Measurements from ENCODE around the gene MED13.
"Not testable (repeated sequence)": the region's sequence is repeated elsewhere in the genome, so short reads cannot be mapped to it uniquely, and the experiment has no call there.

The MED13 gene

DNA sequence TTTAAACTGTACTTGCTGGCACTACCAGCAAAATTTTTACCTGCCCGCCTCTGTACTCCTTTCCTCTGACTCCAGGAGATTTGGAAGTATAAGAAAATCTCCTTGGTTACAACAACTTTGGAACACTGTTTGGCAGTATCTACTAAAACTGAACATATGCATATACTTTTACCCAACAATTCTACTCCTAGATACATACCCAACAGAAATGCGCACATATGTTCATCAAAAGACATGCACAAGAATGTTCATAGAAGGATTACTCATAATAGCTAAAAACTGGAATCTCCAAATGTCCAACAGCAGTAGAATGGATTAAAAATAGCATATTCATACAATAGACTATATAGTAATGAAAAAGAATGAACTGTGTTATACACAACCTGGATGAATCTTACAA, 21.7 kb upstream of the MED13 start:
- DNase-seq (ENCODE audit: low spot score), result no peak

DNA sequence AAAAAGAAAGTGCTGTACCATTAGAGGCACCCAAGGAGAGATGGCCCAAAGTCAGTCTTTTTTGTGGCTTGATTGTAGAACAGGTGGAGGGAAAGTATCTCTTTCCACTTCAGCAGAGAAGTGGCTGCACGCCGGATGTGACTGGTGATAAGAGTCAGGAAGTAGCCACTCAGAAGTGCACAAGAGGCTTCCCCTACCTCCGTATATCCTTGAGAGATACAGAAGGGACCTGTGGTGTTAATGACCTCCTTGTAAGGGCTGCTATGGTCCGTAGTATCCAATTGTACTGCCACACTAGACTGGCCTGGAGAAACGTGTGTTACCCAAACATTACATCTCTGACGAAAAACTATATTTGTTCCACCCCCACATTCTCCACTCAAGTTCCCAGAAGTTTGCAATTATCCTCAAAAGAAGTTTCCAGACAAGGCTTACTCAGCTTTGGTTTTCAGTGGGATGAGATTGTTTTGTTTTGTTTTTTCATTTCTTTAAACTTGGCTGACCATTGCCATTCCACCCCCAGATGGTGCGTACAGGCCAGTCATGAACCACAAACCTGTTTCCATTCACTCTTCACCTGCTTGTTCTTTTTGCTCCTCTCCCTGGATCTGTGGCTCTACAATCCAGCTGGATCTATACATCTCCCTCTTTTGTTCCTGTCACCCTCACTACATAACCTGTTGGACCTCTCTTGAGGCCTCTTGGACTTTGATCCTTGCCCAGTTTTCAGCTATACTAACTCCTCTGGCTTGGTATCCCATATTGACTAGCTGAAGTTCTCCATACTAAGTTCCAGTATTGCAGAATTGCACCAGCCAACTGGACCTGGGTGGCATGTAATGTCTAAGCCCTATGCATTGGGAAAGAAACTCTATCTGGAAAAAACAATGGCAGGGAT, 20.7 kb upstream of the MED13 start:
- DNase-seq (ENCODE audit: low spot score), result peak; percentile 33

DNA sequence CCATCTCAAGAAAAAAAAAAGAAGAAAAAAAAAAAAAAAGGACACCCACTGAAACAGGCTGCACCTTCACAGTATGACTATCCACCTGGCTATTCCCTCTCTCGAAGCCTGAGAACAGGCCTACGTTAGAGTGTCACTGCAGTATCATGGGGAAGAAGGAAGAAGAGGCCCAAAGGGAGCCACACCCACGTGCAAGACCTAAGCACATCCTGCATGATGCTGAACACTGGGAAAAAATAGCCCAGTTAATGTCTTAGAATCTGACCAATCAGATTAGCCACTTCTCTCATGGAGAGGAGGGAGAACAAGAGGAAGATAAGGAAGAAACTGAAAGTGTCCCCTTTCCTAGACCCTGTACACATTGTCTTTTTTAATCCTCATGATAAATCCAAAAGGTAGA, 19.5 kb upstream of the MED13 start:
- DNase-seq (ENCODE audit: low spot score), result no peak

DNA sequence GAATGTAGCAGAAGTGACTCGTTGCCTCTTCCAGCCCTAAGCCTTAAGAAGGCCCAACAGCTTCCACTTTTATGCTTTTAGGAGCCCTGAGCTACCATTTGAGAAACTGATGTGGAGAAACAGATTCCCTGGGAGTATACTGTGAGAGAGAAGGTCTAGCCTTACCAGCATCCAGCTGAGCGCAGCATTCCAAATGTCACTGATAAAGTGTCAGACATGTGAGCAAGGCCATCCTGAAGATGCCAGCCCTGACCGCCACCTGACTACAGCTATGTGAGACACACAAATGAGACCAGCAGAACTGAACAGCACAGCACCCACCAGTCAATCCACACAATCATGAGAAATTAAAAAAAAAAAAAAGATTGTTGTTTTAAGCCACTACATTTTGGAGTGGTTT, 18.6 kb upstream of the MED13 start:
- DNase-seq (ENCODE audit: low spot score), result no peak

DNA sequence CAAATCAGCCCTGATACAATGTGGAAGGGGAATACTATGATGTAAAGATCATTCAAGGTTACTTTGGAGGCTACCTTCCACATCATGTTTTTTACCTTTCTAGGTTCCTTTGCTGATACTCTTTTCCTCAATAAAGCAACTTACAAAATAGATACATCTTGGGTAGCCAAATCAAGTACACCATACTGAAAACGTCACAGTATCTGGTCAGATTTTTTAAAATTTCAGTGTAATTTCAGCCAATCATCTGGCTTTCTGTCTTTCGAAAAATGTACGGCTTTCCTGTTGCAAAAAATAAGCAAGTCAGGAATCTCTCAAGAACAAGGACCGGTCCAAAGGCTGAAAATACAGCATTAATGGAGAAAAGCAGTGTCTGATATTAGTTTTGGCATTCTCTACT, 15.6 kb upstream of the MED13 start:
- DNase-seq (ENCODE audit: low spot score), result no peak

DNA sequence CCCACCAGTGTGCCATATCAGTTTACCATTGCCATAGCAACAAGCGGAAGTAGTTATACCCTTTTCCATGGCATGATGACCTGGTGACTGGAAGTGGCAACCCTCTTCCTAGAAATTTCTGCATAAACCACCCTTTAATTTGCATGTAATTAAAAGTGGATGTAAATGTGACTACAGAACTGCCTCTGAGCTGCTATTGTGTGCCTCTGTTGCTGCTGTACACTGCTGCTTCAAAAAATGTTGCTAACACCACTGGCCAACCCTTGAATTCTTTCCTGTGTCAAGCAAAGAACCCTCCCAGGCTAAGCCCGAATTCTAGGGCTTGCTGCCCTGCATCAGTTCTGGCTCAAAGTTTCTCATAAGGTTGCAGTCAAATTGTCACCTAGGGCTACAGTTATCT, 12.9 kb upstream of the MED13 start:
- DNase-seq (ENCODE audit: low spot score), result no peak

DNA sequence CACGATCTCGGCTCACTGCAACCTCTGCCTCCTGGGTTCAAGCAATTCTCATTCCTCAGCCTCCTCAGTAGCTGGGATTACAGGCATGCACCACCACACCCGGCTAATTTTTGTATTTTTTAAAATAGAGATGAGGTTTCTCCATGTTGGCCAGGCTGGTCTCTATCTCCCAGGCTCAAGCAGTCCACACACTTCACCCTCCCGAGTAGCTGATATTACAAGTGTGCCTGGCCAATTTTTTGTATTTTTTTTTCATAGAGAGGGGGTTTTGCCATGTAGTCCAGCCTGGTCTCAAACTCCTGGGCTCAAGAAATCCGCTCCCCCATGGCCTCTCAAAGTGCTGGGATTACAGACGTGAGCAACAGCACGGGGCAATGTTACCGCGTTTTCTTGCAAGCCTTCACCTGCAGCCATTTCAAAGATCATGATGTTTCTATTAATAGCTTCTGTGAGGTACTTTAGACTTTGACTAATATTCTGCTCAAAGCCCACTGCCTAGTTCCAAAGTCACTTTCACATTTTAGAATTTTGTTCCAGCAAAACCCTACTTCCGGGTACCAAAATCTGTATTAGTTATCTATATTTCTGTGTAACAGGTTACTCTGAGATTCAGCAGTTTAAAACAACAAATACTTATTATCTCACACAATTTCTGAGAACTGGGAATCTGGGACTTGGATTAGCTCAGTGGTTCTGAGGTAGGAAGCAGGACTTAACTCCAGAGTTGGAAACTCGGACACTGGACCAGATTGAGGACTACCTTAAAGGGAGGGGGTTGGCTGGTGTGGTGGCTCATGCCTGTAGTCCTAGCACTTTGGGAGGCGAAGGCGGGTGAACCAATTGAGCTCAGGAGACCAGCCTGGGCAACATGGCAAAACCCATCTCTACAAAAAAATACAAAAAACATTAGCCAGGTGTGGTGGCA, 12.0 kb upstream of the MED13 start:
- no peak for DNase-seq (ENCODE audit: low spot score)

DNA sequence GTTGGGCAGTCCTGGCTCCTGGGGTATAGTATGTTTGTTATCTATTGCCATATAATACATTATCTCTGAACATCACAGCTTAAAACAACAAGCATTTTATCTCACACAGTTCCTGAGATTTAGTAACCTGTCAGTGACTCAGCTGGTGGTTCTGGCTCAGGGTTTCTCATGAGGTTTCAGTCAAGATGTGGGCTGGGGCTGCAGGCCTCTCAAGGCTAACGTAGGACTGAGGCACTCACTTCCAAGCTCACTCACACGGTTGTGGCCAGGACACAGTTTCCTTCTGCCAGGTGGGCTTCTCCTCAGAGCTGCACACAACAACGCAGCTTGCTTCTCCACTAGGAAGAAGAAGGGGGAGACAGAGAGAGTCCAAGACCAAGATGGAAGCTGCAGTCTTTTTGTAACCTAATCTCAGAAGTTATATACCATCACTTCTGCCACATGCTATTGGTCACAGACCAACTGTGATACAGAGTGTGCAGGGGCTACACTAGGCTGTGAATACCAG, 10.3 kb upstream of the MED13 start:
- DNase-seq (ENCODE audit: low spot score), result no peak

DNA sequence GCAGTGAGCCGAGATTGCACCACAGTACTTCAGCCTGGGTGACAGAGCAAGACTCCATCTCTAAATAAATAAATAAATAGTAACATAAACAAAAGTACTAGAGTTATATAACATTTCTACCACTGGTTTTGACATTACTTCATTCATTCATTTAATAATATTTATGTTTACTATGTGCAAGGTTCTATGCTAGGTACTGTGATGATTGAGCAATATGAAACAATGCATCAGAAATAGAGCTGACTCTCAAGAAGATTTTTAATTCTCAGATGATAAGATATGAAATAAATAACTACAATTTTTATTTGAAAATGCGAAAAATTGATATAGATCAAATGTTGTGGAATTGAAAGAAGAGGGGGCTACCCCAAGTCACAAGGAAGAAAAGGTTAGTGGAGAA, 8.9 kb upstream of the MED13 start:
- DNase-seq (ENCODE audit: low spot score), result no peak

DNA sequence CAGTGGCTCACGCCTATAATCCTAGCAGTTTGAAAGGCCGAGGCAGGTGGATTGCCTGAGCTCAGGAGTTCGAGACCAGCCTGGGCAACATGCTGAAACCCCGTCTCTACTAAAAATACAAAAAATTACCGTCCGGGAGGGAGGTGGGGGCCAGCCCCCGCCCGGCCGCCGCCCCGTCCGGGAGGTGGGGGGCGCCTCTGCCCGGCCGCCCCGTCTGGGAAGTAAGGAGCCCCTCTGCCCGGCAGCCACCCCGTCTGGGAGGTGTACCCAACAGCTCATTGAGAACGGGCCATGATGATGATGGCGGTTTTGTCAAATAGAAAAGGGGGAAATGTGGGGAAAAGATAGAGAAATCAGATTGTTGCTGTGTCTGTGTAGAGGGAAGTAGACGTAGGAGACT, 7.8 kb upstream of the MED13 start:
- DNase-seq (ENCODE audit: low spot score), result not testable (repeated sequence)

DNA sequence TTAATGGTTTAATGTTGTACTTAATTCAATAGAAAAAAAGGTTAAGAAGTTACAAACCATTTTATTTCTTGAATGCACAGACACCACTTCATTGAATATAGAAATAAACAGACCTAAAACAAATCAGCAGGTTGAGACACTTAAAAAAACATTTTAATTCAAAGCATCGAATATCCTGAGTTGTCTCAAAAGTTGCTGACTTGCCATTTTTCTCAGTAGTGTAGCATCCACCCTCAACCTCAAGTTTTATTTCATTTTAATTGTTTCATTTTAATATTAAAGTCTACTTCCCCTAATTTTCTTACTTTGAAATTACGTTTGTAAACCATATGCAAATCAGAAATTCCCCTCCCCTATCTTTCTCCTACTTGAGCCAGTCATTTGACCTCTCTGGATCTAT, 5.8 kb upstream of the MED13 start:
- no peak for DNase-seq (ENCODE audit: low spot score)

DNA sequence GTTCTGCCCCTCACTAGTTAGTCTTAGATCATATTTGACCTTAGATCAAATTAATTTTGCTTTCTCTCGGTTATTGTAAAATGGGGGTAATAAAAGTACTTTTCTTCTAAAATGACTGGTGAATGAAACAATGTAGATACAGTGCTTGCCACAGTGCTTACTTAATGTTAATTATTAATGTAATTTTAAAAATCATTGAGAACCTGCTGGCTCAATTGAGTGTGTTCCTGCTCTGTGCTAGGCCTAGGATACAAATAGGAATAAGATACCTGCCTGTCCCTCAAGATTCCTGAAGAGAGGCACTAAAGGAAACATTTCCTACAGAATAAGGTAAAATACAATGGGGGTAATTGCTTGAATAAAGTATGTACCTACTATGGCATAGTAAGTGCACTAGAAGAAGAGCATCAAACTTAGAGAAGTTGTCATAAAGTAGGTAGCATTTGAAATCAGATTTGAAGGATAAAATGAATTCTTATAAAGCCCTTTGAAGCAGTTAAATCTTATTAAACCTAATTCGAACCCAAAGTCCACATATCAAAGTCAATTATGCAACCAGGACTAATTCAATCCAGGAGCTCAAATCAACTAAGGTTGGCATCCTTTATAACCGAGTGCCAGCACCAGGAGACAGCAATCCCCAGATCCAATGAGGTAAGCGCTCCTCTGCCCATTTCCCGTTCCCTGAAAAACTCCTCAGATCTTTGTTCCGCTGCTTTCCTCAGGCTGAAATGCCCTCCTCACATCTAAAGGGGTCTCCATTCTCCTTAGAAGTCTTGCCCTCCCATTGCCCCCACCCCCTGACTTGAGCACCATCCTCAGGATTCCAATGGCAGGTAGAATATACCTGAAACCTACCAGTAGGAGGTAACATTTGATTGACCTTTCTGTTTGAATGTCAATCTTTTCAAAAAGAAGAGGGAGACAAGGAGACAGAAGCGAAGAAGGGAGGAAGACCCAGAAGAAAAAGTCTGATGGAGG, 2.4 kb upstream of the MED13 start:
- no peak for DNase-seq (ENCODE audit: low spot score)

DNA sequence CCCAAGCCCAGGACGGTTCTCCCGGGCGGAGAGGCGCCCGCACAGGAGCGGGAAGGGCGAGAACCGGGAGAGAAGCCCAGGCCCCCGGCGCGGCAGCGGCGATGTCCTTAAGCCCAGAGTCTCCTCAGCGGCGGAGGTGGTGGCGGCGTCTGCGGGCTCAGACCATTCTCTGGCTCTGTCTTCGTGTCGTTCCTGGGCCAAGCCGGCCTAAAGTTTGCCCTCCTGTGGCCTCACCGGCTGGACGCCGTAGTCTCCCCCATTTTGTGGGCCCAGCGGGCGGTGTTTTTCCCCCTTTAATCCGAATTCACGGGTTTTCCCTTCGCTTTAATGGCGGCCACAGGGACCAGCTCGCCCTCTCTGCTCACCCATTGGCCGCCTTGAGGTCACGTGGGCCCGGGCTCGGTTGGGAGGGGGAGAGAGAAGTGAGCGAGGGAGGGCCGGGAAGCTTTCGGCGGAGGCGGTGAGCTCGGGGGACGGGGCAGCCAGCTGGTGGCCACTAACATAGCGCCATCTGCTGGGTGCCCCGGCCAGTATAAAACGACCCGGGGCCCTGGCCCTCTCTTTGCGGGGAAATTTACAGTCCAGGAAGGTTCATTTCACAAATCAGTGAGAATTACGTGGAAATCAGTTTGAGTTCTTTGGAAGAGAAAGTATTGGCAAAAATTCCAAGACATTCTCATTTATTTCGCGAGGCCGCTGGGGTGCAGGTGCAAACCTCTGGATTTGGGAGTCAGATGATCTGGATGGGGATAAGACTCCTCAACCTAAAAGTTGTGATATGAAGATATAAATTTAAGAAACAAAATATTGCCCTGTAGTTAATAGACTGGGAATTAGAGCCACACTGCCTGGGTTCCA, 762 bp upstream of the MED13 start:
- peak; percentile 99 for DNase-seq (ENCODE audit: low spot score)

DNA sequence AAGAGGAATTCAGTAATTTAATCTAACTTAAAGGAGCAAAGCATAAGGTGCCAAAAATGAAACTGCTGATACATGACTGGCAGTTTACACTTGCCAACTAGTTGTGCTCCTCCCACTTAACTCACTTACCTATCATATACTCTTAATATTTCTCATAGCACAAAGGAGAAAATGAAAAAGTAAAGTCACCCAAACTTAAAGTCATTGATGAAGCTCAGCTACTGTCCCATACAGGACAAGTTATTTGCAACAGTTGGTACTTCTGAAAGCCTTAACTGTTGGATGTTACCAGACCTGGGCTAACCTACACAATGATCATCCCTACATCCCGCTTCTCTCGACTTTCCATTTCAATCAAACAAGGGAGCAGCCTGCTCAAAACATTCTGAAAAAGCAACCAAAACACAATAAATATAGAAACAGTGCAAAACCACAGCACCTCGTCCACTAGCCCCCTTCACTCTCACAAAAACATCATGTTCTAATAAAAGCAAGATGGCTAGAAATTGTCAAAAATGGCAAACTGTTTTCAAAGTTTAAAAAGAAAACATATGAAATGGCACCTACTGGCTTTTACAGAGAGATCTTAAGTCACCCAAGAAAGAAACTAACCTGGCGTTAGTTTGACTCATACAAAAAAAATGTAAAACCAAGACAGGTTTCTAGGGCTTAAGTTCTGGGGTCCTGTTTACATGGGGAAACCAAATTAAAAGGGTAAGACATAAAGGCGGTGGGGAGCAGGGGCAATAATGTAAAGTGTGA, 868 bp downstream of the MED13 start:
- DNase-seq (ENCODE audit: low spot score), result no peak

DNA sequence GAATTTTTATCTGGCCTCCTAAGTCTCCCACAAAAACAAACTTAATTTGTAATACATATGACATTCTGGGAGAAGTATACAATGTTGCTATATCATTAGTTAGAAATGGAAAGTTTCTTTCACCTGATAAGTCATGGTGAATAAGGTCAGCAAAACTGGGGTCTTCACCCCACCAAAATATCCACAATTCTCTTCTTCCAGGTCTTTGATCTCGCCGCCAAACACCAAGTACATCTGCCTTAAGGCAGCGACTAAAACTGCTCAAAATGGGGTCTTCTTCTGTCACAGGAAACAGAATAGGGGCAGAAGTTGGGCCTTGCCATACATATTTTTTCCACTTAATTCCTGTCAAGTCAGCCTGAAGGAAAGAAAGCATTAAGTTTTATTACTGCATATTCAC, 2.1 kb downstream of the MED13 start:
- DNase-seq (ENCODE audit: low spot score), result no peak

DNA sequence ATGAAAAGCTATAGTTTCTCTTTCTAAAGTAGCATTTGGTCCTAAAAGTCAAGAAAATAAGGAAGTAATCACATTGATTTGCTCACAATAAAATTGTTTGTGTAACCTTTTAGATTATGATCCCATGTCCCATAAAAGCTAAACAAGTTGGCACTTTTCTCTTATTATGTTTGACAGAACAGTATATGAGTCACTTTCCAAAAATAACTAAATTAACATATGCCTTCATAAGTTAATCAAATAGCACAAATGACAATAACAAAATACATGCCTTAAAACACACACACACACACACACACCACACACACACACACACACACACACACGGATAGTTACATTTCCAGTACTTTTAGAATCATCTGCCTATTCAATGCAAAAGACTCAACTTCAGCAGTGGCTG, 2.8 kb downstream of the MED13 start:
- DNase-seq (ENCODE audit: low spot score), result no peak

DNA sequence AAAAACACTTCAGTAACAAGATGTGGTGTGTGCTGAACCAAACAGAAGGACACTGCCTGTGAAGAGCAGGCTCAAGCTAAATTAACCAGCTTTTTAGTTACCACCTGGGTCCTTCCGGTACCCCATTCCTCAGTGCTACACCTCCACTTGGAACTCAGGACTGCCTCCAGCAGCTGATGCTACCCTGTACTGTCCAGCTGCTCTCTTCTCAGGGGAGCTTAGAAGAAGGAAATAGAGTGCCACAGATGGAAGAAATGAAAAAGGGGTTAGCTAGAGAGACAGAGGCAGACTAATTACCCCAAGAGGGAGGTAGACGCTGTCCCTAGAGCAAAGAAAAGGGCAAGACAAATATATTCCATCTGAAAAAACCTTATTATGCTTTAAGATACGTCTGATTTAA, 5.7 kb downstream of the MED13 start:
- DNase-seq (ENCODE audit: low spot score), result no peak

DNA sequence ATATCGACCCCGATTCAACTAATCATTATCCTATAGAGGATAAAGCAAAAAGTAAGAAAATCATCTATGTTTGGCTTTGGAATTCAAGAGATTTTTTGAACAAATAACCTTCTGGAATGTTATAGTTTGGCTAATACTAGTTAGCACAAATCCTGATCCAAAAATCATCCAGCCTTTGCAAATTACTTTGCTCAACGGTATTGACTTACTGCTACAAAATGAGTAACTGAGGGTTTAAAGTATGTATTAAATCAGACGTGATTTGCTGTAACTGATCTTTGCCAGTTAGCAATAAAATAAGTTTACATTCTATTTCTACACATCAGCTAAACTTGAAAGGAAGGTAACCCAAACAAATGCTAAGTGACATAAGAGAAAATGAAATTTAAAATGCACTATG, 6.5 kb downstream of the MED13 start:
- no peak for DNase-seq (ENCODE audit: low spot score)

DNA sequence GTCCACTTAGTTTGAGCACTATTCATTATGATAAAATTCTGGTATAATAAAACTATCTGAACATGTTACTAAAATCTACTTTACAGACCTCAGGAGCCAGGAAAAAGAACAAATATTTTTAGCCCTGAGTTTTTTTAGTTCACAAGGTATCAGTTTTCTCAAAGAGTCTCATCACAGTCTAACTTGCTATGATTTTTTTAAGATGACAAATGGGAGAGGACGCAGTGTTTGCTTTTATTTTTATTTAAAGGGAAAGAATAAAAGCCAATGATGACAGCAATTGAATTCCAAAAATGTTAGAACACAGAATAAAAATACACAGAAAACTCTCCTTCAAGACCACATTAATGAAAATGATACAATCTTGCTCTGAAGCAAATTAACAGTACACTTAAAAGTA, 7.4 kb downstream of the MED13 start:
- DNase-seq (ENCODE audit: low spot score), result no peak

DNA sequence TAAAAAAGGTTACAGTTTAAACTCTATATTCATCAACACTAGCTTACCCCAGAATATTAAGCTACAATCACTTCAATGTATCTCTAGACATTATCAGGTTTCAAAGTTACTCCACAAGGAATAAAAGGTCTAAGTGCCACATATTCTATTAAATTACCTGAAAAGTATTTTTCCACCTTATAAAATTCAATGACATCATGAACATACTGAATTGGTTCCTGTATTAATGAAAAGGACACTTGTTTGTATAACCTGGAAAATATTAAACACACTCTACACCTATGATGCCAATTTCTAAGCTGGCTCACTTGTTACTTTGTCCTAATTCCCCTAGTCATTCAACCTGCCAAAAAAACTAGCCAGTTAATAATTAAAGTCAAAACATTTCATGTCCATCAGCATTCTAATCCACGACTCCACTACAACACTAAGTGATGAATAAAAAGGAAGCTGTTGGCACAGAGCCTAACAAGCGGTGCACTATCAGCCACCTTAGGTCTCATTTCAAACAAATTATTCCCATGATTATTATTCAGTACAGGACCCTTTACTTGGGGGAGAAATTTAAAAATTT, 12.2 kb downstream of the MED13 start:
- DNase-seq (ENCODE audit: low spot score), result no peak

Data from AG08395 (cell line).